Stimulated activated CD4-positive, alpha-beta T cell treated with anti-CD3 and anti-CD28 coated beads, TNF-alpha, amount 100 ng/mL, for 1 hour (primary cell): ENCODE results near the gene BUD23.
"Not testable (repeated sequence)": the region's sequence is repeated elsewhere in the genome, so short reads cannot be mapped to it uniquely, and the experiment has no call there.

Source experiments
- DNase-seq, 3 donors: peaks; one replicate each; pipeline ENCODE4 v3.0.0-alpha.2; 2020; ENCODE audit warnings: low read depth in 3 of 3, low spot score in 1 of 3

The BUD23 gene

GRCh38 chr7:73718905-73719805 lies 35.8 kb downstream of the BUD23 start, which contains the start of gene STX1A:
TSS of gene STX1A (minus strand) at chr7:73719669. CDS start at chr7:73719631, 38 bp downstream.
- peak; percentile 26 to 63 (median 57) for DNase-seq

- no peak for DNase-seq
These were observed 36.4 kb downstream of the BUD23 start for GRCh38 chr7:73719806-73720169.

GRCh38 chr7:73720443-73720842 lies 37.0 kb downstream of the BUD23 start:
- not testable (repeated sequence) for DNase-seq

- DNase-seq: no peak
These were observed 38.0 kb downstream of the BUD23 start for GRCh38 chr7:73721377-73721817.

DNA sequence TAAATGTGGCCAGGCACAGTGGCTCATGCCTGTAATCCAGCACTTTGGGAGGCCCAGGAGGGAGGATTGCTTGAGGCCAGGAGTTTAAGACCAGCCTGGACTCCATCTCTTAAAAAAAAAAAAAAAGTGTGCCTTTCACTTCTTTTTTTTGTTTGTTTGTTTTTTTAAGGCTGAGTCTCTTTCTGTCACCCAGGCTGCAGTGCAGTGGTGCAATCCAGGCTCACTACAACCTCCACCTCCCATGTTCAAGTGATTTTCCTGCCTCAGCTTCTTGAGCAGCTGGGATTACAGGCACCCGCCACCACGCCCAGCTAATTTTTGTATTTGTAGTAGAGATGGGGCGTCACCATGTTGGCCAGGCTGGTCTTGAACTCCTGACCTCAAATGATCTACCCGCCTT lies 38.8 kb downstream of the BUD23 start:
- not testable (repeated sequence) for DNase-seq

DNA sequence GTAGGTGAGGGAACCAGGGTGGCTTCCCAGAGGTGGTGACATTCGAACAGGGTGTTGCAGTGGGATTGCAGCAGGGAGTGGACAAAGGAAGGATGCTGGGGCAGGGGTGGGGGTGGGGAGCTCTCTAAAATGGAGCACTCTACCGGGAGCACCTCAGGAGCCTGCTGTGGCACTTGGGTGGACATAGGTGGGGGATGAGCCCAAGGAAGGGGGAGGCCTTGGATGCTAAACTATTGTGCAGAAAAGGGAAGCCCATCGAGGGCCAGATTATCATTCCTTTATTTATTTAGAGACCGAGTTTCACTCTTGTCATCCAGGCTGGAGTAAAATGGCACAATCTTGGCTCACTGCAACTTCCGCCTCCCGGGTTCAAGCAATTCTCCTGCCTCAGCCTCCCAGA lies 39.4 kb downstream of the BUD23 start:
- DNase-seq: no peak

DNA sequence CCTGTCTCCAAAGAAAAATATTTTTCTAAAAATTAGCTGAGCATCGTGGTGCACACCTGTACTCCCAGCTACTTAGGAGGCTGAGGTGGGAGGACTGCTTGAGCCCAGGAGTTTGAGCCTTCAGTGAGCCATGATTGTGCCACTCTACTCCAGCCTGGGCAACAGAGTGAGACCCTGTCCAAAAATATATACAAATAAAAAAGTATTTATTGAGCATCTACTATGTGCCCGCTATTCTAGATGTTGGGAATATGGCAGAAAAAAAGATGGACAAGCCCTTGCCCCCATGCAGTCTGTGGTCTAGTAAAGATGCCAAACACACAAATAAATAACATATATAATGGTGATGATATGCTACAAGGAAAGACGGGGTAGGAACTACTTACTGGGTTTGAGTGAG lies 40.4 kb downstream of the BUD23 start:
- DNase-seq: no peak

- no peak for DNase-seq
These were observed 42.7 kb downstream of the BUD23 start for GRCh38 chr7:73726083-73726466.

DNA sequence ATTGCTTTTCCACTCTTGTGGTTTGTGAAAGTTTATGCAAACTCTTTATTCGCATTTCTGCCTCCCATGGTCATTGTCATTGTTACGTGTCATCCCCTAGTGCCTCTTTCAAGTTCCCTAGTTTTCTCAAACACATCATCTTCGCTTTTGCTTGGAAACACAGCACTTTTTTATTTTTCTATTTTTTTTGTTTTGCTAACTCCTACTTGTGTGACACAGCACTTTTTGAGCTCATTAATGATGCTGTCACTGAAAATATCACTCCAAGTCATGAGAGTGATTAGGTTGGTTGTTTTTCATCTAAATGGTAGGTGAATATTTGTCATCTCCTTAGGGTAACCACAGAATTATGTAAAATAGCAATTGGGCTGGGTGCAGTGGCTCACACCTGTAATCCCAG lies 44.6 kb downstream of the BUD23 start:
- DNase-seq: no peak

DNA sequence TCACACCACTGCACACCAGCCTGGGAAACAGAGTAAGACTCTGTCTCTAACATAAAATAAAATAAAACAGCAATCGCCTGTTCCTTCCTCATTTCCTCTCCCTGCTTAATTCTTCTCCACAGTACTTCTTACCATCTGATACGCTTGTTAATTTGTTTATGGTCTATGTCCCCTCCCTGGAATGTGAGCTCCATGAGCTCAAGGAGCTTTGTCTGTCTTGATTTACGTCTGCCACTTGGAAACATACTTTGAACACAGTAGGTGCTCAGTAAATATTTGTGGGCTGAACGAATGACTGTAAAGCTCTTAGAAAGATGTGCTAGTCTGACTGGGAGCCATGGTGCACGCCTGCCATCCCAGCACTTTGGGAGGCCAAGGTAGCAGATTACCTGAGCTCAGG lies 45.2 kb downstream of the BUD23 start:
- no peak for DNase-seq

- DNase-seq: no peak
These were observed 47.1 kb downstream of the BUD23 start for GRCh38 chr7:73730485-73730884.

DNA sequence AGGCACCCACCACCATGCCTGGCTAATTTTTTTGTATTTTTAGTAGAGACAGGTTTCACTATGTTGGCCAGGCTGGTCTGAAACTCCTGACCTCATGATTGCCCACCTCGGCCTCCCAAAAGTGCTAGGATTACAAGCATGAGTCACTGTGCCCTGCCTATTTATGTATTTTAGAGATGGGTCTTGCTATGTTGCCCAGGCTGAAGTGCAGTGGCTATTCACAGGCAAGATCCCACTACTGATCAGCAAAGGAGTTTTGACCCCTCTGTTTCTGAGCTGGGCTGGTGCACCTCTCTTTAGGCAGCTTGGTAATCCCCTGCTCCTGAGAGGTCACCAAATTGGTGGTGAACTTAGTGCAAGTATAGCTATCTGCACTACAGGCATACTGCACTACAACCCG lies 49.0 kb downstream of the BUD23 start:
- DNase-seq: no peak

DNA sequence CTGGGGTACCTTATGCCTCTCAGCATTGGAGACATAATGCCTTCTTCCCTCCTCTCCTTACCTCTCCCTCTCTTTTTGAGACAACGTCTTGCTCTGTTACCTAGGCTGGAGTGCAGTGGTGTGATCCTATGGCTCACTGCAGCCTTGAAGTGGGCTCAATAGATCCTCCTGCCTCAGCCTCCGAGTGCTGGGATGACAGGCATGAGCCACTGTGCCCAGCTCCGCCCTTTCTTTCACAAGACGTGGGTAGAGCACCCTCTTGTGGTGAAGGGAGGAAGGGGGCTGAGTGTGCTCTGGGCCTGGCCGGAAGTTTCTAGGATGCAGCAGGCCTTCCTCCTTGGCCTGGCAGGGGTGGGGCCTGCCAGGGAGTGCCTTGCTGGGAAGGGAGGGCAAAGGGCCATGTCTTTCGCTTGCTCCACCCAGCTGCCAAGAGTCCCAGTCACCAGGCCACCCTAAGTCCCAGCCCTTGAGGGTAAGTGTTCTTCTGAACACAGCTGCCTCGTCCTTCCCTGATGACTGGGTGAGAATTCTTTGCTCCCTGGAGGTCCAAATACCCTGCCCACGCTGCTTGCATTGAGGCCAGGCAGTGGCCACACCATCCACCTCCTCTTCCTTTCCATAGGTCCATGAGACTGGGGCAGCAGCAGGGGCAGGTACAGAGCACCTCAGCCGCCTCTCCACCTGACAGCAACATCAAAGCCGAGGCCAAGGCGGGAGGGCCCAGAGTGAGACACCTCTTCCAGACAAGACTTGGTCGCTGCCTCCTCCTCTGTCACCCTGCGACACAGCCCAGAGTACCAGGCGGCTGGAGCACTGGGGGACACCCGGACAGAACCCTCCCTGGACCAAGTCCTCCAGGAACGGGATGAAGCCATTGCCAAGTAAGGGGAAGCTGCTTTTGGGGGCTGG lies 51.5 kb downstream of the BUD23 start:
- peak; percentile 64 to 67 (median 64) for DNase-seq

GRCh38 chr7:73735528-73735905 lies 52.1 kb downstream of the BUD23 start:
- no peak for DNase-seq

- DNase-seq: no peak
These were observed 53.5 kb downstream of the BUD23 start for GRCh38 chr7:73736885-73737284.

GRCh38 chr7:73737491-73738219 lies 54.3 kb downstream of the BUD23 start:
- no peak for DNase-seq

DNA sequence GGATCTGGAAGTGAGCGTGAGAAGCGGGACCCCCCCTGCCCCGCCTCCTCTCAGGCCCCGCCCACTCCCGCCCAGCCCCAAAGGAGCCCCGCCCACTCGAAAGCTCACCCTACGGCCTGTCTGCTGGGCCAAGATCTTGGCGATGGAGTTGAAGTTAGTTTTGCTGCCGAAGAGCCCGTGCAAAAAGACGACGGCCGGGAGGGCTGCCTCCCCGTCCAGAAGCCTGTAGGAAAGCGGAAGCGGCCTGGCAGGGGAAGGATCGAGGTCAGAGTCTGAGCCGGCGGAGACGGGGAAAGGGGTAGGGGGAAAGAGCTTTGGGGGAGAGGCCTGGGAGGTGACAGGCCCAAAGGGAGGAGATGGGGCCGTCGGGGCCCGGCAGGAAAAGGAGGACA lies 54.8 kb downstream of the BUD23 start:
- DNase-seq: peak in 1 of 3 donors; percentile 58

GRCh38 chr7:73738612-73739386 lies 55.4 kb downstream of the BUD23 start, which contains the start of gene ABHD11:
TSS of gene ABHD11 (minus strand) at chr7:73738802. CDS start at chr7:73738770, 32 bp downstream.
- DNase-seq: peak; percentile 96 to 100 (median 99)

DNA sequence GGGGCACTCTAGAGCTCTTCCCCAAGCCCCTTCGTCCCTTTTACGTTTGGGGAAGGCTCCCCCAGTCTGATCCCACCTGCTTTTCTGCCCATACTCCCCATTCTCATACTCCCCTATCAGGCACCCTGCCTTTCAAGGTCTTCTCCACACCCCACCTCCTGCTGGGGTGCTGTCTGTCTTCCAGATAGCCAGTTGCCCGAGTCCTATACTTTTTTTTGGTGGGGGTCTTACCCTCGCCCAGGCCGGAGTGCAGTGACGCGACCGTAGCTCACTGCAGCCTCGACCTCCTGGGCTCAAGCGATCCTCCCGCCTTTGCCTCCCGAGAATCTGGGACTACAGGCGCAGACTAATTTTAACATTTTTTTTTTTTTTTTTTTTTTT lies 56.0 kb downstream of the BUD23 start:
- no peak for DNase-seq

GRCh38 chr7:73740212-73740611 lies 56.8 kb downstream of the BUD23 start:
- DNase-seq: no peak
